Measurements from ENCODE around the gene LARP1.

- TF ChIP-seq EZH2 (IDR thresholded peaks at IDR 0.05; ENCODE audit: low read length) (no peak), CTCF (optimal IDR thresholded peaks at IDR 0.05 in 1 of 3, IDR thresholded peaks at IDR 0.05 in 1 of 3, conservative IDR thresholded peaks at IDR 0.05 in 1 of 3; ENCODE audit: extremely low read depth in 1 of 3, insufficient read depth in 2 of 3, low read length in 3 of 3) (no peak)
Observed at GRCh38 chr5:154824070-154824469, 68.9 kb downstream of the LARP1 start.
